Aorta (tissue), 5 donors: Measurements from ENCODE around the gene TGM6. TPM values are rescaled to one million over a fixed set of nuclear protein-coding genes. Genes with fewer than 3 reads are reported as not detected.

Experiments
- ATAC-seq: fragments of 200-7000 bp; cut with Tn5 transposase; one replicate; pipeline ENCODE4 v1.9.1; 2022; ENCODE audit warnings: moderate library complexity; ENCODE audit not compliant: low FRiP score
- DNase-seq, 2 donors: peaks; one replicate each; pipeline ENCODE4 v3.0.0-alpha.2; 2020
- H3K27ac ChIP-seq, 2 donors: one replicate each; pipeline ENCODE4 v1.5.1; 2013; ENCODE audit warnings: low read length in 2 of 2, mild to moderate bottlenecking in 2 of 2, moderate library complexity in 2 of 2, control low read depth in 1 of 2, inconsistent platforms in 1 of 2, low read depth in 1 of 2
- H3K27me3 ChIP-seq, 2 donors: one replicate each; pipeline ENCODE4 v1.6.1; 2013; ENCODE audit warnings: control low read depth in 1 of 2, low read length in 1 of 2, mild to moderate bottlenecking in 1 of 2, moderate library complexity in 1 of 2; ENCODE audit not compliant: insufficient read depth in 2 of 2, control insufficient read depth in 1 of 2
- H3K36me3 ChIP-seq, 2 donors: one replicate each; pipeline ENCODE4 v1.6.1; 2013; ENCODE audit warnings: control low read depth in 1 of 2, low read length in 1 of 2, mild to moderate bottlenecking in 1 of 2; ENCODE audit not compliant: insufficient read depth in 2 of 2, control insufficient read depth in 1 of 2
- H3K4me1 ChIP-seq, 2 donors: one replicate each; pipeline ENCODE4 v1.6.1; 2013; ENCODE audit warnings: low read length in 2 of 2, control low read depth in 1 of 2, mild to moderate bottlenecking in 1 of 2, moderate library complexity in 1 of 2; ENCODE audit not compliant: insufficient read depth in 2 of 2, control insufficient read depth in 1 of 2
- H3K4me3 ChIP-seq, 2 donors: one replicate each; pipeline ENCODE4 v1.5.1; 2013; ENCODE audit warnings: low read length in 2 of 2, control low read depth in 1 of 2, mild to moderate bottlenecking in 1 of 2
- H3K9me3 ChIP-seq: one replicate; pipeline ENCODE4 v1.6.1; 2013; ENCODE audit warnings: mild to moderate bottlenecking, low read length; ENCODE audit not compliant: control insufficient read depth
- WGBS, 2 donors: extraction: QIAGEN DNeasy Blood & Tissue Kit; methylation state at CpG; one replicate each; pipeline ENCODE4 v1.1.7; 2013; 5-methylcytosine and 5-hydroxymethylcytosine counted together
- intact Hi-C, 2 donors: fragments of 100-400 bp; cut with DNase I; formaldehyde crosslinking; loops; one replicate each; pipeline versions ENCODE4 v1.14.2 to v1.15.0; 2022
- polyA plus RNA-seq, 2 donors: library from polyadenylated mRNA; stranded (reverse); fragments of 200-250 nt; gene quantifications; one replicate each; pipeline ENCODE4 v1.2.3, GENCODE V29; 2013
- total RNA-seq, 2 donors: library from RNA; stranded (reverse); fragmentation: NEBNext Ultra II Directional; extraction: Animal tissue kit (Norgen Biotek cat#: 25700); gene quantifications; one replicate each; pipeline ENCODE4 v1.2.1, GENCODE V29; 2021
- donor health status: healthy with polysubstance abuse.
- donor health status: Bipolar disorder and iron deficiency.
- donor health status: DM: no; HTN: no; CAD: no.
- donor health status: DM: no; HTN: no; CAD: no.
- donor health status: DM: yes; HTN: yes; CAD: no.

TGM6 gene
- total and polyA plus RNA-seq, 4 donors: not detected

DNA sequence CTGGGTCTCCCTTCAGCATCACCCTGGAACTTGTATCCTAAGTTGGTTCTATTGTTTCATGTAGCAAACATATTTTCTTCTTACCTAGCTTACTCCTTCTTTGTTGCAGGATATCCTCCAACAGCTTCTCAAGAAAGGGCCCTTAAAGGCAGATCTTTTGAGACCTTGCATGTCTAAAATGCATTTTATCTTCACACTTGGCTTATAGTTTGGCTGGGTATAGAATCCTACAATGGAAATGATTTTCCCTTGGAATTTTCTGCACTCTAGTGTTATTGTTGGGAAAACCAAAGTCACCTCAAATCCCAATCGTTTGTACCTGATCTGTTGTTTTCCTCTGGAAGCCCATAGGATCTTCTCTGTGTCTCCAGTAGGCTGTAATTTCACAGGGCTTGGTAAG is 12.1 kb upstream of the TGM6 start:
- H3K4me1 ChIP-seq: no peaks in the 10 kb centered on the region
- H3K9me3 ChIP-seq: peaks cover 1% of the 10 kb centered on the region
- ATAC-seq: no peak
- no peak overlapping the region for H3K4me3 ChIP-seq
- no peaks in the 10 kb centered on the region for H3K36me3 ChIP-seq
- no peak for DNase-seq
- intact Hi-C loops: no loop called here
- no peak overlapping the region for H3K27ac ChIP-seq
- H3K27me3 ChIP-seq: peaks cover 0 to 2% of the 10 kb centered on the region in 2 donors
- 17 to 19% methylated on average over 1 of the region's 1 CpG for WGBS, 2 donors

DNA sequence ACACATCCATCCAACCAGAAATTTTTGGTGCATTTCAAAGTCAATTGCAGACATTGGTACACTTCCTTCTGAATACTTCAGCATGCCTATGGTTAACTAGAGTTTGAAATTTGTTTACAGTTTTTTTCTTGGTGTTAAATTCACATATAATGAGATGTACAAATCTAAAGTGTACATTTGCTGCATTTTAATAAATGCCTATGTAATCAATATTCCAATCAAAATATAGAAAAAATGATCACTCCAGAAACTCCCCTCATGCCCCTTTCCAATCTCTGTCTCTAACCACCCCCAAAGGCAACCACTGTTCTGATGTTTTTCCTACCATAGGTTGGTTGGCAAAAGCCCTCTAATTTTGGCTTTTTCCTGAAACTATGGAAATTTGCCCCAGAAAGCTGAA is 7.6 kb upstream of the TGM6 start:
- DNase-seq (no peak), ATAC-seq (no peak)
- intact Hi-C loops: no loop called here
- Histone ChIP-seq H3K36me3 (no peaks in the 10 kb centered on the region), H3K27me3 (peaks cover 0 to 2% of the 10 kb centered on the region in 2 donors), H3K4me3 (no peak overlapping the region), H3K27ac (no peak overlapping the region), H3K4me1 (no peaks in the 10 kb centered on the region), H3K9me3 (peaks cover 1% of the 10 kb centered on the region)

DNA sequence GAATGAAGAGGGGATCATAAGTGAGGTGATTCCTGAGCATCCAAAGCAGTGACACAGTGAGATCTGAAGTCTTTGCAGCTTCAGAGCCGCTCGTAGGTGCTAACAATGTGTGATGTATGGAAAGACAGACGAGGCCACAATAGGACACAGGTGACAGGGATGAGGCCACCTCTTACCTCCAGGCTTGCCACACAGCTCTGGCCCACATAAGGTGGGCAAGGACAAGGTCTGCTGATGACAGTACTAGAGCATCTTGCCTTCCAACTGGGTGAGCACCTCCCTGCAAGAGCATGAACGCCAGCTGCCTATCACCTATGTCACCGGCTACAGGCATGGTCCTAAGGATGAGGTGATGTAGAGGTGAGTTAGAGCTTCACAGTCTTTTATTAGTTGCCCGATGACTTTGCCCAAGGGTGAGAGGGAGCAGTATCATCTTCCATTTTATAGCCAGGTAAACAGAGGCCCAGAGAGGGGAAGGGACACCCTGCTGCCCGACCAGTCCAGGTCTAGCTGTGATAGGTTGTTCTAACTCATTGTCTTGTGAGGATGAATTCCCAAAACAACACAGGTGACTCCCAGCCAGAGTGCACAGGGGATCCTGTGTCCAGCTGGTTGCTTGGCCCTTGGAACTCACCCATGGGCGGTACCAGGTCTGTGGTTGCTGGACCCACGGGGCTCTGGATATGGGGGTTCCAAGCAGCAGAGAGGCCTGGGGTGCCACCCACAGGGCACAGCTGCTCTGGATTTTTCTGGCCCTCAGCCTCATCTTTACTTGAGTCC is 6.2 kb upstream of the TGM6 start:
- H3K9me3 ChIP-seq: peaks cover 1% of the 10 kb centered on the region
- no peak overlapping the region for H3K4me3 ChIP-seq
- H3K27ac ChIP-seq: no peak overlapping the region
- intact Hi-C loops: no loop called here
- DNase-seq (no peak), ATAC-seq (no peak)
- H3K4me1 ChIP-seq: no peaks in the 10 kb centered on the region
- 70 to 81% methylated on average over 9 of the region's 9 CpGs for WGBS, 2 donors
- no peaks in the 10 kb centered on the region for H3K36me3 ChIP-seq
- peaks cover 0 to 2% of the 10 kb centered on the region in 2 donors for H3K27me3 ChIP-seq

DNA sequence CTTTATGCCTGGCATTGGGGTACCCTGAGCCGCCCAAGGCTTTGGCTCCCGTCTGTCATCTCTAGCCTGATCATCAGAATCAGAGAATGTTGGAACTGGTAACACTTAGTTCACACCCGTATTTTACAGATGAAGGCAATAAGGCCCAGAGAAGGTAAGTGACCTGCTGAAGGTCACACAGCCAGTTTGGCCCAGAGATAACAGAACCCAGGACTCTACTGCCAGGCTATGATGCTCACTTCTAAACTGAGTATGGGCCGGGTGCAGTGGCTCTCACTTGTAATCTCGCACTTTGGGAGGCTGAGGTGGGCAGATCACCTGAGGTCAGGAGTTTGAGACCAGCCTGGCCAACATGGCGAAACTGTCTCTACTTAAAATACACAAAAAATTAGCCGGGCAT is 1.8 kb upstream of the TGM6 start:
- H3K27me3 ChIP-seq: no peaks in the 10 kb centered on the region
- DNase-seq (no peak), ATAC-seq (no peak)
- H3K4me3 ChIP-seq: no peak overlapping the region
- no peaks in the 10 kb centered on the region for H3K36me3 ChIP-seq
- H3K4me1 ChIP-seq: no peaks in the 10 kb centered on the region
- intact Hi-C loops: no loop called here
- H3K27ac ChIP-seq: no peak overlapping the region
- no peaks in the 10 kb centered on the region for H3K9me3 ChIP-seq
- 82 to 88% methylated on average over 7 of the region's 7 CpGs for WGBS, 2 donors

DNA sequence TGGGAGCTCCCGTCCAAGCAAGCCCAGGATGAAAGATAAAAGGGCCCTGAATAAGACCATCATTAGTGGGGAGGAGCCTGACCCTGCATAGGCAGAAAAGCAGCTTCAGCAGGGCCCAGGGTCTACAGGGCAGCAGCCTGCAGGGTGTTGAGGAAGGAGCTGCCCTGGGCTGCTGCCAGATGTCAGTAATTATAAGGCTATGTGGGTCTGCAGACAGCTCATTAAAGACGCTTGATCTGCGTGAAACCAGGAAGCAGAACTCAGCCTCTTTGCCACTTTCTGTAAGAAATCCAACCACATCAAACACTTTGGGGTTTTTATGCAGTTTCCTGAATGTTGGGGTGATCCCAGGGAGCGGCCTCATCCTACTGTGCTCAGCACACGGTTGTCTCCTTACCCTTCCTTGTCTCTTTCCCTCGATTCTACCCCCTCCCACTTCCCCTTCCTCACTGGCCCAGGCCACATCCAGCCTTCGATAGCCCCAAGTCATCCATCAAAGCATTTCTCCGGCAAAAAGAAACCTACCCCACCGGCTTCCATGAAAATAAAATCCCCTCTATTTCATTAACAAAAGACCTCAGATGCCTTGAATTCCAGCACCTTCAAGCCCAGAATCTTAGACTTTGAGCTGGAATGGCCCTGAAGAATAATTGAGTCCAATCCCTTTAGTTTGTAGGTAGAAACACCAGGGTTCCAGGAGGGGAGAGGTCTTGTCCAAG is 1.0 kb upstream of the TGM6 start:
- no peak for ATAC-seq
- intact Hi-C loops: no loop called here
- 12 to 22% methylated on average over 9 of the region's 9 CpGs for WGBS, 2 donors

DNA sequence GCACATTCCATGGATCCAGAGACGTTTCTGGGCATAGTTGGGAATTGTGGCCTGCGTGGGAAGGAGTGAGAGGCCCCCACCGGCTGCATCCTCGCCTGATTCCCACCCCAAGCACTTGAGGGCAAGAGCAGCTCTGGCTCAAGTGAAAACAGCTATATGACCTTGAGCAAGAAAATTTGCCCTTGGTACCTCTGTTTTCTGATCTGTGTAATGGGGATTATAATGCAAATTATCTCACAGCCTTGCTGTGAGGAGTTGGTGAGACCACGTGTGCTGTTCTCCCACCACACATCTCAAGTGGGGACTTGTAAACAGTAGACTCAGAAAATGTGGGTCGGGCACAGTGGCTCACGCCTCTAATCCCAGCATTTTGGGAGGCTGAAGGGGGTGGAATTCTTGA is 602 bp downstream of the TGM6 start:
- no peaks in the 10 kb centered on the region for H3K27me3 ChIP-seq
- H3K9me3 ChIP-seq: no peaks in the 10 kb centered on the region
- H3K4me3 ChIP-seq: no peak overlapping the region
- DNase-seq (no peak), ATAC-seq (no peak)
- H3K4me1 ChIP-seq: no peaks in the 10 kb centered on the region
- no peaks in the 10 kb centered on the region for H3K36me3 ChIP-seq
- WGBS, 2 donors: 65 to 73% methylated on average over 7 of the region's 7 CpGs
- intact Hi-C loops: no loop called here
- H3K27ac ChIP-seq: no peak overlapping the region

More for the DNA sequence above, 1.0 kb upstream of the TGM6 start:
- no peaks in the 10 kb centered on the region for H3K9me3 ChIP-seq
- DNase-seq: no peak
- H3K36me3 ChIP-seq: no peaks in the 10 kb centered on the region
- no peaks in the 10 kb centered on the region for H3K4me1 ChIP-seq
- H3K4me3 ChIP-seq: no peak overlapping the region
- no peaks in the 10 kb centered on the region for H3K27me3 ChIP-seq
- H3K27ac ChIP-seq: no peak overlapping the region

DNA sequence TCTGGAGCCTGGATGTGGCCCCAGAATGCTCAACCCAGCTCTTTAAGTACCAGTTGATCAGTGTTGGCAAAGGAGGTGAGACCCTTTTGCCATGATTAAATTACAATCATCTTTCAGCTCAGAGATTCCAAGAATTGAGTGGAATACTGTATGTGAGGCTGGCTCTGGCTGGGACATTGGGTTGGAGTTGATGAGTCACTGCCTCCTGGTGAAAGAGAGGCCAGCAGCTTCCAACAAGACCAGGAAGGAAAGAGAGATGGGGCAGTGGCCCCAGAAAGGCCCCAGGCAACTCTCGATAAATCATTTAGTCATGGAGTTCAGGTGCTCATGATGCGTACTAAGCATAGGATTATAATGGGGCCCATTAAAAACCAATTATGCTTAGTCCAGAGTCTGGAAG is 2.1 kb downstream of the TGM6 start:
- Histone ChIP-seq H3K36me3 (no peaks in the 10 kb centered on the region), H3K27me3 (no peaks in the 10 kb centered on the region), H3K4me3 (no peak overlapping the region), H3K9me3 (peaks cover 6% of the 10 kb centered on the region), H3K4me1 (no peaks in the 10 kb centered on the region), H3K27ac (no peak overlapping the region)
- WGBS, 2 donors: 93 to 96% methylated on average over 2 of the region's 2 CpGs
- DNase-seq (no peak), ATAC-seq (no peak)
- intact Hi-C loops: no loop called here

DNA sequence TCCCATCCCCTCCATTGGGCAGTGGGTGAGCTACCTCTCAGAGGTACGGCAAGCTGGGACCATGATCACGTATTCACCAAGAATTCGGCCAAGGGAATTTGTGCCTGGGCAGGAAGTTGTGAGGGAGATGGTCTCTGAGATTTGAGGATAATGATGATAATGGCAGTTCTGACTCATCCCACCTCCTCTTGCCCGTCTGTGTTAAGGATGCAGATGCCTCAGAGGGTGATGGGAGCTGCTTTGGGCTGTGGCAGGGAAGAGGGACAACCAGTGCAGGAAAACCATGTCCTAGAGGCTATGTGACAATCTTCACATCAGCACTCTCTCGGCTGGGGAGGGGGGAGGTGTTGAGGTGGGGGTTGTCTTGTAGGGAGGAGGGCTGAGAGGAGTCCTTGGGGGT is 4.3 kb downstream of the TGM6 start:
- peaks cover 12% of the 10 kb centered on the region for H3K9me3 ChIP-seq
- no peak overlapping the region for H3K4me3 ChIP-seq
- ATAC-seq (no peak), DNase-seq (no peak)
- intact Hi-C loops: no loop called here
- 54 to 64% methylated on average over 5 of the region's 5 CpGs for WGBS, 2 donors
- H3K27me3 ChIP-seq: no peaks in the 10 kb centered on the region
- no peaks in the 10 kb centered on the region for H3K4me1 ChIP-seq
- H3K27ac ChIP-seq: no peak overlapping the region
- H3K36me3 ChIP-seq: no peaks in the 10 kb centered on the region

DNA sequence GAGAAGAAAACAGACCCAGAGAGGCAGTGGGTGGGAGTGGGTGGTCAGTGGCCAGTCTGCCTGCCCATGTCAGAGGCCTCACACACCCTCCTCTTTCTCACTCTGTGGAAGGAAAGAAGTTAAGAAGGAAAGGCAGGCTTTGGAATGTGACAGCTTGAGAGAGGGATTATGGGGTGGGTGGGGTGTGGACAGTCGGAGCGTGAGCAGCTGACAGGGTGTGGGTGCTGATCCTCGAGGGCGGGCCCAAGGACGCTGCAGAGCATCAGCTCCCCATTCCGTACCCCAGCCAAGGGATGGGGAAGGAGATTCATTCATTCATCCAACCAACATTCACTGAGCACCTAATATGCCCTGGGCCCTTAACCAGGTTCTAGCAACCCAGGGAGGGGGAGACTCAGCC is 4.8 kb downstream of the TGM6 start:
- no peaks in the 10 kb centered on the region for H3K36me3 ChIP-seq
- intact Hi-C loops: no loop called here
- H3K27me3 ChIP-seq: no peaks in the 10 kb centered on the region
- no peak for ATAC-seq
- peaks cover 12% of the 10 kb centered on the region for H3K9me3 ChIP-seq
- H3K4me3 ChIP-seq: no peak overlapping the region
- 59 to 74% methylated on average over 6 of the region's 6 CpGs for WGBS, 2 donors
- H3K27ac ChIP-seq: no peak overlapping the region
- DNase-seq: no peak
- no peaks in the 10 kb centered on the region for H3K4me1 ChIP-seq
